PC-3 (cell line): ENCODE results near the gene PEA15. TPM values are rescaled to one million over a fixed set of nuclear protein-coding genes. Genes with fewer than 3 reads are reported as not detected.

ENCODE experiments used
- ATAC-seq: fragments of 200-7000 bp; cut with Tn5 transposase; 2 replicates; pipeline ENCODE4 v1.9.1; 2020; ENCODE audit warnings: mild to moderate bottlenecking, moderate library complexity
- BruUV-seq: library from RNA; stranded (reverse); fragments of 400-500 nt; replicated peaks from 2 replicates; lab custom pipeline; 2021; lab: Mats Ljungman, UMichigan
- CTCF ChIA-PET: fragments of 300-600 bp; sonication (Branson Sonifier 250); formaldehyde crosslinking; loops from one replicate; lab custom pipeline; 2022; ENCODE audit warnings: antibody characterized with exemption; lab: Charles Lee
- POLR2A ChIA-PET: fragments of 300-600 bp; sonication (Branson Sonifier 250); formaldehyde crosslinking; loops from one replicate; lab custom pipeline; 2022; ENCODE audit warnings: antibody characterized with exemption; ENCODE audit not compliant: unreplicated experiment; lab: Charles Lee
- DNase-seq: peaks from one replicate; pipeline ENCODE4 v3.0.0-alpha.2; 2015
- H2AFZ ChIP-seq: fragments of 300-600 bp; sonication (generic); 2 replicates; pipeline ENCODE4 v1.6.0; 2016; ENCODE audit warnings: antibody characterized with exemption, low read length
- H3F3A ChIP-seq: fragments of 300-600 bp; sonication (generic); one replicate; pipeline ENCODE4 v1.6.0; 2017; ENCODE audit warnings: antibody characterized with exemption, low read length, control low read depth, mild to moderate bottlenecking; ENCODE audit not compliant: unreplicated experiment
- H3K27ac ChIP-seq: fragments of 300-600 bp; sonication (generic); 2 replicates; pipeline ENCODE4 v1.5.1; 2016; ENCODE audit warnings: mild to moderate bottlenecking, low read length
- H3K27me3 ChIP-seq: fragments of 300-600 bp; sonication (generic); 2 replicates; pipeline ENCODE4 v1.6.1; 2016; ENCODE audit warnings: low read length, mixed read lengths
- H3K36me3 ChIP-seq: fragments of 300-600 bp; sonication (generic); 2 replicates; pipeline ENCODE4 v1.6.1; 2016; ENCODE audit warnings: low read depth, mixed run types, low read length, mixed read lengths
- H3K4me1 ChIP-seq: fragments of 300-600 bp; sonication (generic); 2 replicates; pipeline ENCODE4 v1.5.1; 2016; ENCODE audit warnings: low read length; ENCODE audit not compliant: insufficient read depth
- H3K4me2 ChIP-seq: fragments of 300-600 bp; sonication (generic); 2 replicates; pipeline ENCODE4 v1.6.0; 2016; ENCODE audit warnings: low read length
- H3K4me3 ChIP-seq: fragments of 300-600 bp; sonication (generic); 2 replicates; pipeline ENCODE4 v1.5.1; 2016; ENCODE audit warnings: mild to moderate bottlenecking, low read length, mixed read lengths
- H3K79me2 ChIP-seq: fragments of 300-600 bp; sonication (generic); 2 replicates; pipeline ENCODE4 v1.6.1; 2017; ENCODE audit warnings: low read length, mixed read lengths
- H3K9ac ChIP-seq: fragments of 300-600 bp; sonication (generic); 2 replicates; pipeline ENCODE4 v1.6.0; 2016; ENCODE audit warnings: mild to moderate bottlenecking, low read length
- H3K9me2 ChIP-seq: fragments of 300-600 bp; sonication (generic); replicated peaks from 2 replicates; pipeline ENCODE4 v1.6.1; 2016; ENCODE audit warnings: mixed run types, low read length, mixed read lengths
- H3K9me3 ChIP-seq: fragments of 300-600 bp; sonication (generic); 2 replicates; pipeline ENCODE4 v1.6.1; 2016; ENCODE audit warnings: low read length, mixed read lengths
- H4K20me1 ChIP-seq: fragments of 300-600 bp; sonication (generic); 2 replicates; pipeline ENCODE4 v1.6.1; 2016; ENCODE audit warnings: low read length, mixed read lengths
- CTCF ChIP-seq: fragments of 300-600 bp; sonication (generic); conservative IDR thresholded peaks from 2 replicates; pipeline ENCODE4 v1.5.1; 2017; ENCODE audit warnings: antibody characterized with exemption, low read depth, mild to moderate bottlenecking, low read length
- EZH2 ChIP-seq: fragments of 300-600 bp; sonication (generic); IDR thresholded peaks from one replicate; pipeline ENCODE4 v1.6.1; 2017; ENCODE audit warnings: antibody characterized with exemption, mild to moderate bottlenecking, low read length; ENCODE audit not compliant: unreplicated experiment
- EZH2phosphoT487 ChIP-seq: fragments of 300-600 bp; sonication (generic); IDR thresholded peaks from 2 replicates; pipeline ENCODE4 v1.6.1; 2018; ENCODE audit warnings: mild to moderate bottlenecking, antibody characterized with exemption, low read length, borderline replicate concordance
- intact Hi-C: fragments of 100-400 bp; cut with micrococcal nuclease; formaldehyde crosslinking; loops from 2 replicates; pipeline ENCODE4 v1.9.0; 2023
- total RNA-seq: library from RNA; depleted of rRNA; stranded (reverse); fragments of >200 nt; gene quantifications from 2 replicates; pipeline ENCODE4 v1.2.3, GENCODE V29; 2014

Gene PEA15
- total RNA-seq, 1 experiment from 2014 or later, result 90.3 TPM

- H3K4me1 ChIP-seq, result peaks cover 23% of the 10 kb centered on the region
- H3K4me2 ChIP-seq, result peak overlapping the region; percentile 84
- H3K79me2 ChIP-seq, result peaks cover 57% of the 10 kb centered on the region
- ATAC-seq, result peak; percentile 21
- intact Hi-C loops, result no loop called here
- H3K27ac ChIP-seq, result peak overlapping the region; percentile 67
- peak overlapping the region; percentile 89 for H3K4me3 ChIP-seq
- BruUV-seq, result no TSS peak
- peak; percentile 68 for DNase-seq
- H3F3A ChIP-seq, result no peaks in the 10 kb centered on the region
- no peaks in the 10 kb centered on the region for H3K9me3 ChIP-seq
- H3K36me3 ChIP-seq, result peaks cover 22% of the 10 kb centered on the region
- no peaks in the 10 kb centered on the region for H3K27me3 ChIP-seq
- ChIA-PET CTCF (interaction anchor here (0.7 kb wide), 2 partner anchors 48 to 52 kb away, joined by 3 to 6 read pairs; no protein-coding TSS in a partner anchor), POLR2A (no interaction called here)
- peaks cover 22% of the 10 kb centered on the region; the same call in 1 of the 2 replicates for H4K20me1 ChIP-seq
- H3K9me2 ChIP-seq, result no peaks in the 10 kb centered on the region
- H3K9ac ChIP-seq, result peak overlapping the region; percentile 98
- TF ChIP-seq CTCF, result no peak
- TF ChIP-seq EZH2, result no peak
- TF ChIP-seq EZH2phosphoT487, result no peak
- no peak overlapping the region for H2AFZ ChIP-seq
Observed at GRCh38 chr1:160206421-160207117, 1.4 kb downstream of the PEA15 start.

GRCh38 chr1:160207118-160207650 lies 2.0 kb downstream of the PEA15 start:
- BruUV-seq, result no TSS peak

More at GRCh38 chr1:160207118-160207650, 2.0 kb downstream of the PEA15 start:
- H3K4me1 ChIP-seq, result peaks cover 23% of the 10 kb centered on the region
- H4K20me1 ChIP-seq, result peaks cover 25% of the 10 kb centered on the region; the same call in 1 of the 2 replicates
- H3F3A ChIP-seq, result no peaks in the 10 kb centered on the region
- no peak overlapping the region for H3K27ac ChIP-seq
- H3K79me2 ChIP-seq, result peaks cover 57% of the 10 kb centered on the region
- no peak overlapping the region for H3K9ac ChIP-seq
- intact Hi-C loops, result no loop called here
- ChIA-PET CTCF (no interaction called here), POLR2A (no interaction called here)
- TF ChIP-seq EZH2phosphoT487 (no peak), CTCF (no peak), EZH2 (no peak)
- DNase-seq (no peak), ATAC-seq (no peak)
- H3K9me2 ChIP-seq, result no peaks in the 10 kb centered on the region
- H2AFZ ChIP-seq, result no peak overlapping the region
- H3K4me2 ChIP-seq, result peak overlapping the region; percentile 84
- H3K27me3 ChIP-seq, result no peaks in the 10 kb centered on the region
- no peak overlapping the region; the same call in 1 of the 2 replicates for H3K4me3 ChIP-seq
- H3K36me3 ChIP-seq, result peaks cover 28% of the 10 kb centered on the region
- no peaks in the 10 kb centered on the region for H3K9me3 ChIP-seq
